ENCODE measurements around the gene KANSL3. TPM values are rescaled to one million over a fixed set of nuclear protein-coding genes. Genes with fewer than 3 reads are reported as not detected.
"Not testable (repeated sequence)": the region's sequence is repeated elsewhere in the genome, so short reads cannot be mapped to it uniquely, and the experiment has no call there.

The KANSL3 gene
- total and polyA plus RNA-seq, 7 donors, result 12.0 to 55.0 (median 35.4) TPM

DNA sequence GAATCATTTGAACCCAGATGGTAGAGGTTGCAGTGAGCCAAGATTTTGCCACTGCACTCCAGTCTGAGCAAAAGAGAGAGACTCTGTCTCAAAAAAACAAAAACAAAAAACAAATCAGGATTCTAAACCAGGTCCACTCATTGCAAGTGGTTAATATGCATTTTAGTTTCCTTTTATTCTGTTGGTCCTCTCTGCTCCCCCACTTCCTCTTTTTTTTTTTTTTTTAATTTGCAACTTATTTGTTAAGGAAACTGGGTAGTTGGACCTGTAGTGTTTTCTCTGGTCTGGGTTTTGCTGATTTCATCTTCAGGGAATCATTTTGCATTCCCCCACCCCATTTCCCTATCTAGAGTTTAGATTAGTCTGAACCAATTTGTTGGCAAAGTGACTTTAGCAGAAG is 18.4 kb upstream of the KANSL3 start:
- intact Hi-C loops (cut with DNase I), result no loop called here
- Histone ChIP-seq H3K4me3 (no peak overlapping the region), H3K36me3 (no peaks in the 10 kb centered on the region), H3K9me3 (no peaks in the 10 kb centered on the region), H3K4me1 (no peaks in the 10 kb centered on the region), H3K27me3 (no peaks in the 10 kb centered on the region), H3K27ac (no peak overlapping the region)
- DNase-seq, result no peak
- TF ChIP-seq POLR2AphosphoS5 (IDR thresholded peaks at IDR 0.05), result no peak
- TF ChIP-seq, protein P1, sequence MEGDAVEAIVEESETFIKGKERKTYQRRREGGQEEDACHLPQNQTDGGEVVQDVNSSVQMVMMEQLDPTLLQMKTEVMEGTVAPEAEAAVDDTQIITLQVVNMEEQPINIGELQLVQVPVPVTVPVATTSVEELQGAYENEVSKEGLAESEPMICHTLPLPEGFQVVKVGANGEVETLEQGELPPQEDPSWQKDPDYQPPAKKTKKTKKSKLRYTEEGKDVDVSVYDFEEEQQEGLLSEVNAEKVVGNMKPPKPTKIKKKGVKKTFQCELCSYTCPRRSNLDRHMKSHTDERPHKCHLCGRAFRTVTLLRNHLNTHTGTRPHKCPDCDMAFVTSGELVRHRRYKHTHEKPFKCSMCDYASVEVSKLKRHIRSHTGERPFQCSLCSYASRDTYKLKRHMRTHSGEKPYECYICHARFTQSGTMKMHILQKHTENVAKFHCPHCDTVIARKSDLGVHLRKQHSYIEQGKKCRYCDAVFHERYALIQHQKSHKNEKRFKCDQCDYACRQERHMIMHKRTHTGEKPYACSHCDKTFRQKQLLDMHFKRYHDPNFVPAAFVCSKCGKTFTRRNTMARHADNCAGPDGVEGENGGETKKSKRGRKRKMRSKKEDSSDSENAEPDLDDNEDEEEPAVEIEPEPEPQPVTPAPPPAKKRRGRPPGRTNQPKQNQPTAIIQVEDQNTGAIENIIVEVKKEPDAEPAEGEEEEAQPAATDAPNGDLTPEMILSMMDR (IDR thresholded peaks at IDR 0.05), result no peak
- TF ChIP-seq EP300 (IDR thresholded peaks at IDR 0.05), result no peak
- no peak for TF ChIP-seq POLR2A (IDR thresholded peaks at IDR 0.05)

DNA sequence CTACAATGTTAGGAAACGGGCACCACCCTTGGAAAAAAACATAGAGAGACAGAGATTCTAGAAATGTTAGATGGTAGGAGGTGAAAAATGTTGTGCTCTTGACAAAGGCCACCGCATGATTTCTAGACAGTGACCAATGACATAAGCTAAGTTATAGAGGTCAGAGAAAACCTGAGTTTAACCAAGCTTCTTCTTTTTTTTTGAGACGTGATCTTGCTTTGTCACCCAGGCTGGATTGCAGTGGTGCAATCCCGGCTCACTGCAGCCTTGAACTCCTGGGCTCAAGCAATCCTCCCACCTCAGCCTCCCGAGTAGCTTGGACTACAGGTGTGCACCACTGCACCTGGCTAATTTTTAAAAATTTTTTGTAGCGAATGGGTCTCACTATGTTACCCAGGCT is 17.4 kb upstream of the KANSL3 start:
- intact Hi-C loops (cut with DNase I), result no loop called here
- Histone ChIP-seq H3K4me1 (no peaks in the 10 kb centered on the region), H3K27me3 (no peaks in the 10 kb centered on the region), H3K27ac (no peak overlapping the region), H3K4me3 (no peak overlapping the region), H3K9me3 (no peaks in the 10 kb centered on the region), H3K36me3 (no peaks in the 10 kb centered on the region)
- no peak for TF ChIP-seq POLR2A (IDR thresholded peaks at IDR 0.05)
- TF ChIP-seq, protein P1 (IDR thresholded peaks at IDR 0.05), result no peak
- no peak for DNase-seq
- 84 to 86% methylated on average over 6 of the region's 6 CpGs for WGBS, 2 donors

DNA sequence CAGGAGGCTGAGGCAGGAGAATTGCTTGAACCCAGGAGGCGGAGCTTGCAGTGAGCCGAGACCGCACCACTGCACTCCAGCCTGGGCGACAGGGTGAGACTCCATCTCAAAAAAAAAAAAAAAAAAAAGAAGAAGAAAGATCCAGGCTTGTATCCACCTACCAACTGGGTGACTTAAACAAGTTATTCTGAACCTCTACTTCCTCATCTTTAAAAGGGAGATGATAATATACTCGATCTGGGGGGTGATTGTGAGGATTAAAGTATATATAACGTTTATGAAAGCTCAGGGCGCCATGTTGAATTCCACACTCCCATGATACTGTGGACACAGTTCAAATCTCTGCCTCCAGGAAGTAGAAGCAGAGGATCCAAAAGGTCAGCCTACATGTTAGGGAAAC is 16.7 kb upstream of the KANSL3 start:
- H3K4me3 ChIP-seq; H3K9me3 ChIP-seq; intact Hi-C loops (cut with DNase I); H3K4me1 ChIP-seq; DNase-seq; H3K27me3 ChIP-seq; H3K27ac ChIP-seq; H3K36me3 ChIP-seq: not testable (repeated sequence)
- 83 to 91% methylated on average over 7 of the region's 7 CpGs for WGBS, 2 donors

DNA sequence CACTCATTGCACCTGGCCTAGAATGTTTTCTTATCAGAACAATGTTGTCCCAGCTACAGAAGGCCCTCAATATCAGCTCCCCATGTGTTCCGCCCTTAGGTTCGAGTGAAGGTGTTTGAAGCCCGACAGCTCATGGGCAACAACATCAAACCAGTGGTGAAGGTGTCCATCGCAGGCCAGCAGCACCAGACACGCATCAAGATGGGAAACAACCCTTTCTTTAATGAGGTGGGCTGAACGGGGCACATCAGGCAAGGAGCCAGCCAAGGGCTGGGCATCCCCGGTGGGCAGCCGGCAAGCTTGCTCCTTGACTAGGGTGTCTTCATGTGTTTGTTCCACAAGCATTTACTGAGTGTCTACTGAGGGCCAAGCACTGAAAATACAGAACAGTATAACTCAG is 13.7 kb upstream of the KANSL3 start:
- Histone ChIP-seq H3K4me1 (no peaks in the 10 kb centered on the region), H3K9me3 (no peaks in the 10 kb centered on the region), H3K27me3 (no peaks in the 10 kb centered on the region), H3K4me3 (no peak overlapping the region), H3K27ac (no peak overlapping the region), H3K36me3 (no peaks in the 10 kb centered on the region)
- 94 to 95% methylated on average over 8 of the region's 8 CpGs for WGBS, 2 donors
- intact Hi-C loops (cut with DNase I), result no loop called here
- no peak for DNase-seq
- TF ChIP-seq POLR2AphosphoS5 (IDR thresholded peaks at IDR 0.05) (no peak), POLR2A (IDR thresholded peaks at IDR 0.05) (no peak), EP300 (IDR thresholded peaks at IDR 0.05) (no peak)
- TF ChIP-seq, protein P1 (IDR thresholded peaks at IDR 0.05), result no peak

DNA sequence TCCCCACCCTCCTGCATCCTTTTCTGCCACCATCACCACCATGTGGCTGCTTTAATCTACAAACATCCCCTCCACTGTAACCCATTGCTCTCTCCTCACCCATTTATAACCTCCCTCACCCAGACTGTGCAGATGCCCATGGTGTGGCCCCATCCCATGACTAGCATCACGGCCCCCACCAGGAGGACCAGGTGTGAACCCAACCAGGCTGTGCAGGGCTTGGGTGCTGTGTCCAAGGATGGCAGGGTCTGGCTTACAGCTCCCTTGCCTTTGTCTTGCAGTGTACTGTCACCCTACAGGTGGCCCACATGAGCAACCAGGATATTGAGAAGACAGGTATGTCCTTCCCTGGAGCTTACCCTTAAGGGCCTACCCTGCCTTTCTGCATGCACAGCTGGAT is 11.2 kb upstream of the KANSL3 start:
- WGBS, 2 donors, result 96 to 97% methylated on average over 1 of the region's 1 CpG
- Histone ChIP-seq H3K9me3 (no peaks in the 10 kb centered on the region), H3K36me3 (no peaks in the 10 kb centered on the region), H3K4me1 (no peaks in the 10 kb centered on the region), H3K27ac (no peak overlapping the region), H3K4me3 (no peak overlapping the region), H3K27me3 (no peaks in the 10 kb centered on the region)
- no peak for DNase-seq
- TF ChIP-seq EP300 (IDR thresholded peaks at IDR 0.05) (no peak), POLR2AphosphoS5 (IDR thresholded peaks at IDR 0.05) (no peak)
- TF ChIP-seq, protein P1 (IDR thresholded peaks at IDR 0.05), result no peak
- intact Hi-C loops (cut with DNase I), result no loop called here
